Endothelial cell of umbilical vein (primary cell): ENCODE data around the gene GLOD4. TPM values are rescaled to one million over a fixed set of nuclear protein-coding genes. Genes with fewer than 3 reads are reported as not detected.

Experiments
- BruUV-seq: library from RNA; stranded (reverse); fragments of 400-500 nt; replicated peaks from 2 replicates; lab custom pipeline; 2021; lab: Mats Ljungman, UMichigan
- CTCF ChIA-PET: fragments of 300-600, 350-600 bp; sonication (Branson Sonifier 250); formaldehyde crosslinking; loops from one replicate; lab custom pipeline; 2021; ENCODE audit warnings: antibody characterized with exemption, inconsistent platforms; lab: Charles Lee
- POLR2A ChIA-PET: fragments of 300-600, 350-600 bp; sonication (Branson Sonifier 250); formaldehyde crosslinking; loops from one replicate; lab custom pipeline; 2021; ENCODE audit warnings: antibody characterized with exemption, inconsistent platforms; lab: Charles Lee
- DNase-seq: peaks from one replicate; pipeline ENCODE4 v3.0.0-alpha.2; 2011; ENCODE audit warnings: low read depth, low spot score
- FAIRE-seq: peaks from 2 replicates; lab custom pipeline; 2011; peaks lifted over from hg19 to GRCh38; lab: Jason Lieb, UNC
- H2AFZ ChIP-seq: 2 replicates; pipeline ENCODE4 v1.6.0; 2012; ENCODE audit warnings: low read depth, low read length, control low read depth, inconsistent platforms
- H3K27ac ChIP-seq: 2 replicates; pipeline ENCODE4 v1.5.1; 2011; ENCODE audit warnings: low read depth, mild to moderate bottlenecking, control low read depth, low read length, moderate library complexity; ENCODE audit not compliant: insufficient read depth
- H3K27me3 ChIP-seq, 2 experiments: 2 replicates each; pipeline versions ENCODE4 v1.6.0 to v1.6.1; 2011; ENCODE audit warnings: low read length in 2 of 2, mixed read lengths in 1 of 2; ENCODE audit not compliant: control insufficient read depth in 2 of 2, insufficient read depth in 2 of 2
- H3K36me3 ChIP-seq, 2 experiments: 2 replicates in 1 of 2; 3 replicates in 1 of 2; pipeline ENCODE4 v1.5.1; 2011; ENCODE audit warnings: low read length in 2 of 2, mild to moderate bottlenecking in 1 of 2, moderate library complexity in 1 of 2; ENCODE audit not compliant: control insufficient read depth in 2 of 2, insufficient read depth in 2 of 2; ENCODE audit errors: extremely low read depth in 1 of 2
- H3K4me1 ChIP-seq: 3 replicates; pipeline ENCODE4 v1.5.1; 2011; ENCODE audit warnings: mild to moderate bottlenecking, low read length; ENCODE audit not compliant: control insufficient read depth, insufficient read depth; ENCODE audit errors: extremely low read depth
- H3K4me2 ChIP-seq: 2 replicates; pipeline ENCODE4 v1.6.1; 2011; ENCODE audit warnings: low read length, control low read depth, mixed read lengths; ENCODE audit not compliant: insufficient read depth
- H3K4me3 ChIP-seq, 3 experiments: fragments of 200-600 bp in 1 of 3; sonication (generic), shearing (Covaris generic) in 1 of 3; replicated peaks in 1 of 3; 2 replicates each; pipeline ENCODE4 v1.5.1; 2011 to 2016; ENCODE audit warnings: control low read depth in 3 of 3, low read length in 3 of 3, mild to moderate bottlenecking in 2 of 3, inconsistent platforms in 1 of 3, low read depth in 1 of 3, moderate library complexity in 1 of 3; ENCODE audit not compliant: insufficient read depth in 1 of 3
- H3K79me2 ChIP-seq: 2 replicates; pipeline ENCODE4 v1.6.0; 2012; ENCODE audit warnings: low read length, inconsistent platforms; ENCODE audit not compliant: control insufficient read depth, insufficient read depth
- H3K9ac ChIP-seq: replicated peaks from 2 replicates; pipeline ENCODE3; 2011; ENCODE audit warnings: low read length, control low read depth; ENCODE audit not compliant: insufficient read depth; ENCODE audit errors: extremely low read depth
- H3K9me1 ChIP-seq: replicated peaks from 3 replicates; pipeline ENCODE4 v1.6.0; 2011; ENCODE audit warnings: mild to moderate bottlenecking, low read length; ENCODE audit not compliant: control insufficient read depth, insufficient read depth; ENCODE audit errors: extremely low read depth
- H3K9me3 ChIP-seq: replicated peaks from 2 replicates; pipeline ENCODE4 v1.5.1; 2012; ENCODE audit warnings: low read length, inconsistent platforms; ENCODE audit not compliant: control insufficient read depth, insufficient read depth
- H4K20me1 ChIP-seq: replicated peaks from 2 replicates; pipeline ENCODE3; 2011; ENCODE audit warnings: mild to moderate bottlenecking, low read length; ENCODE audit not compliant: control insufficient read depth, insufficient read depth; ENCODE audit errors: extremely low read depth
- CTCF ChIP-seq, 2 donors: IDR thresholded peaks; 1 replicate in 1 of 2; 2 replicates in 1 of 2; pipeline ENCODE4 v1.5.1; 2011; ENCODE audit warnings: low read length in 2 of 2, mild to moderate bottlenecking in 2 of 2, moderate library complexity in 2 of 2, control low read depth in 1 of 2, inconsistent platforms in 1 of 2, low read depth in 1 of 2; ENCODE audit not compliant: insufficient read depth in 1 of 2; ENCODE audit errors: extremely low read depth in 1 of 2
- EZH2 ChIP-seq: IDR thresholded peaks from 2 replicates; pipeline ENCODE4 v1.6.1; 2012; ENCODE audit warnings: borderline replicate concordance, low read depth, mild to moderate bottlenecking, moderate library complexity, low read length, inconsistent platforms; ENCODE audit not compliant: severe bottlenecking
- FOS ChIP-seq: IDR thresholded peaks from 2 replicates; pipeline ENCODE4 v1.6.1; 2011; ENCODE audit warnings: mild to moderate bottlenecking, low read length, moderate library complexity, borderline replicate concordance; ENCODE audit not compliant: insufficient read depth
- GATA2 ChIP-seq: IDR thresholded peaks from 2 replicates; pipeline ENCODE4 v1.7.0; 2011; ENCODE audit warnings: low read depth, mild to moderate bottlenecking, moderate library complexity, mixed read lengths, low read length; ENCODE audit not compliant: insufficient read length, insufficient read depth
- JUN ChIP-seq: IDR thresholded peaks from 2 replicates; pipeline ENCODE4 v1.6.1; 2011; ENCODE audit warnings: borderline replicate concordance, low read depth; ENCODE audit not compliant: insufficient read length, insufficient read depth
- MAX ChIP-seq: IDR thresholded peaks from 2 replicates; pipeline ENCODE4 v1.6.1; 2011; ENCODE audit not compliant: insufficient read depth, insufficient read length
- MYC ChIP-seq: IDR thresholded peaks from one replicate; pipeline ENCODE4 v1.6.1; 2011; ENCODE audit warnings: mild to moderate bottlenecking, low read depth, low read length
- POLR2A ChIP-seq: IDR thresholded peaks from 2 replicates; pipeline ENCODE4 v1.6.1; 2012; ENCODE audit warnings: low read depth, mild to moderate bottlenecking, control low read depth, low read length
- POLR2AphosphoS5 ChIP-seq: IDR thresholded peaks from 2 replicates; pipeline ENCODE4 v1.6.1; 2012; ENCODE audit warnings: low read depth, mild to moderate bottlenecking, control low read depth, low read length, moderate library complexity; ENCODE audit not compliant: insufficient read depth
- dilution Hi-C: fragments of 300-500 bp; cut with MboI; formaldehyde crosslinking; loops from one replicate; pipeline ENCODE4 v1.15.0; 2019; ENCODE audit warnings: low sequenced_read_pairs; ENCODE audit not compliant: extremely low pct_ligation_motif_present
- intact Hi-C: fragments of 100-400 bp; cut with micrococcal nuclease; formaldehyde crosslinking; loops from one replicate; pipeline ENCODE4 v1.10.0; 2022
- polyA plus RNA-seq, 4 experiments: library from polyadenylated mRNA; depleted of rRNA in 3 of 4; stranded (reverse) in 3 of 4; unstranded in 1 of 4; fragments of >200 nt; gene quantifications; 2 replicates each; pipeline versions ENCODE4 v1.2.1 to v1.2.3, GENCODE V29; 2011 to 2012; ENCODE audit warnings: missing spikeins in 1 of 4
- total RNA-seq: library from RNA; stranded (reverse); gene quantifications from 2 replicates; pipeline ENCODE4 v1.2.3, GENCODE V29; 2021

GLOD4 gene
- total and polyA plus RNA-seq, 2 donors (not counting 3 experiments of a cell fraction or from before 2014, with no cell fraction given), result 41.3 to 84.2 TPM

- TF ChIP-seq JUN, result no peak
- no peak for TF ChIP-seq MAX
- TF ChIP-seq EZH2, result no peak
- no peak for TF ChIP-seq FOS
- ChIA-PET POLR2A (no interaction called here), CTCF (interaction anchor here (1.4 to 15.3 kb wide), 3 partner anchors 166 to 257 kb away, joined by 3 to 341 read pairs (median 7); partner anchors contain the start of gene NXN)
- intact Hi-C loops (no loop called here), dilution Hi-C loops (loop anchor here (25.0 kb wide), 1 partner anchor 188 kb away; the partner anchor contains the start of genes NXN and TIMM22)
- no peaks in the 10 kb centered on the region for H3K9me1 ChIP-seq
- DNase-seq, result no peak
- no peak overlapping the region for H3K27ac ChIP-seq
- no peaks in the 10 kb centered on the region for H3K79me2 ChIP-seq
- H3K4me3 ChIP-seq, result no peak overlapping the region
- peaks cover 0 to 10% of the 10 kb centered on the region in 2 experiments for H3K36me3 ChIP-seq
- H3K4me2 ChIP-seq, result no peak overlapping the region
- no peak overlapping the region for H2AFZ ChIP-seq
- no peak overlapping the region for H3K9ac ChIP-seq
- no peak for FAIRE-seq
- no peaks in the 10 kb centered on the region for H3K9me3 ChIP-seq
- H3K27me3 ChIP-seq, result no peaks in the 10 kb centered on the region
- no TSS peak for BruUV-seq
- H3K4me1 ChIP-seq, result peaks cover 10% of the 10 kb centered on the region
- H4K20me1 ChIP-seq, result no peaks in the 10 kb centered on the region
These were observed 17.2 kb upstream of the GLOD4 start for GRCh38 chr17:799261-799660.

- BruUV-seq, result no TSS peak
- H3K9me1 ChIP-seq, result no peaks in the 10 kb centered on the region
- ChIA-PET POLR2A (no interaction called here), CTCF (interaction anchor here (1.4 to 15.3 kb wide), 2 partner anchors 167 to 181 kb away, joined by 3 to 341 read pairs; partner anchors contain the start of gene NXN)
- peaks cover 0 to 5% of the 10 kb centered on the region in 2 experiments for H3K36me3 ChIP-seq
- no peaks in the 10 kb centered on the region for H3K79me2 ChIP-seq
- H3K27me3 ChIP-seq, result no peaks in the 10 kb centered on the region
- H3K4me2 ChIP-seq, result no peak overlapping the region
- no peaks in the 10 kb centered on the region for H3K9me3 ChIP-seq
- intact Hi-C loops (no loop called here), dilution Hi-C loops (loop anchor here (25.0 kb wide), 1 partner anchor 189 kb away; the partner anchor contains the start of genes NXN and TIMM22)
- DNase-seq, result no peak
- H3K27ac ChIP-seq, result no peak overlapping the region
- H3K9ac ChIP-seq, result no peak overlapping the region
- TF ChIP-seq JUN, result no peak
- no peak for TF ChIP-seq GATA2
- no peak for TF ChIP-seq CTCF (IDR thresholded peaks at IDR 0.05; ENCODE audit: extremely low read depth in 1 of 2, insufficient read depth in 1 of 2, low read depth in 1 of 2, low read length in 2 of 2)
- TF ChIP-seq MYC, result no peak
- TF ChIP-seq FOS, result no peak
- no peak for TF ChIP-seq MAX
- TF ChIP-seq POLR2A, result no peak
- no peak for TF ChIP-seq EZH2
- TF ChIP-seq POLR2AphosphoS5, result no peak
- no peak overlapping the region for H3K4me3 ChIP-seq
- H4K20me1 ChIP-seq, result no peaks in the 10 kb centered on the region
- FAIRE-seq, result no peak
- peaks cover 10% of the 10 kb centered on the region for H3K4me1 ChIP-seq
- no peak overlapping the region for H2AFZ ChIP-seq
These were observed 16.2 kb upstream of the GLOD4 start for GRCh38 chr17:798246-798645.
